HG03039 (cell line): Measurements from ENCODE around the gene ANKRD29.
"Not testable (repeated sequence)": the region's sequence is repeated elsewhere in the genome, so short reads cannot be mapped to it uniquely, and the experiment has no call there.

Source experiments
- ATAC-seq: cut with Tn5 transposase; IDR thresholded peaks from one replicate; pipeline ENCODE4 v1.9.1; 2021; ENCODE audit warnings: mild to moderate bottlenecking, moderate library complexity; ENCODE audit not compliant: unreplicated experiment

The ANKRD29 gene

GRCh38 chr18:23565916-23566547 is 96.7 kb downstream of the ANKRD29 start:
- no peak for ATAC-seq

- ATAC-seq: no peak
These were observed 99.2 kb downstream of the ANKRD29 start for GRCh38 chr18:23563377-23564043.

- no peak for ATAC-seq
These were observed 102.5 kb downstream of the ANKRD29 start for GRCh38 chr18:23560186-23560585.

- not testable (repeated sequence) for ATAC-seq
These were observed 105.2 kb downstream of the ANKRD29 start for GRCh38 chr18:23557511-23557910.

GRCh38 chr18:23556145-23556780 is 106.4 kb downstream of the ANKRD29 start:
- ATAC-seq: no peak

GRCh38 chr18:23553887-23554286 is 108.8 kb downstream of the ANKRD29 start:
- no peak for ATAC-seq

GRCh38 chr18:23552505-23552904 is 110.2 kb downstream of the ANKRD29 start:
- ATAC-seq: no peak

- no peak for ATAC-seq
These were observed 110.7 kb downstream of the ANKRD29 start for GRCh38 chr18:23551978-23552377.

- no peak for ATAC-seq
These were observed 111.8 kb downstream of the ANKRD29 start for GRCh38 chr18:23550898-23551297.
